Natural killer cell (primary cell): ENCODE measurements around the gene POGLUT3. TPM values are rescaled to one million over a fixed set of nuclear protein-coding genes. Genes with fewer than 3 reads are reported as not detected.

Experiments
- ATAC-seq, 3 donors: fragments of 150-1000 bp in 2 of 3; fragments of 200-7000 bp in 1 of 3; cut with Tn5 transposase; 1 replicate in 1 of 3; 2 replicates in 2 of 3; pipeline ENCODE4 v1.10.0; 2021; ENCODE audit warnings: mild to moderate bottlenecking in 2 of 3, moderate library complexity in 2 of 3
- DNase-seq, 2 donors: peaks; one replicate each; pipeline versions ENCODE4 v3.0.0 to v3.0.0-alpha.2; 2013 to 2021; ENCODE audit warnings: mixed read lengths in 1 of 2
- H3K27ac ChIP-seq: one replicate; pipeline ENCODE4 v1.5.1; 2013; ENCODE audit warnings: mild to moderate bottlenecking, low read length
- H3K27me3 ChIP-seq: one replicate; pipeline ENCODE4 v1.6.1; 2013; ENCODE audit warnings: low read length; ENCODE audit not compliant: control insufficient read depth, insufficient read depth
- H3K36me3 ChIP-seq: one replicate; pipeline ENCODE4 v1.6.1; 2013; ENCODE audit warnings: low read length; ENCODE audit not compliant: control insufficient read depth, insufficient read depth
- H3K4me1 ChIP-seq: one replicate; pipeline ENCODE4 v1.6.1; 2013; ENCODE audit warnings: low read length; ENCODE audit not compliant: control insufficient read depth, insufficient read depth
- H3K4me3 ChIP-seq: one replicate; pipeline ENCODE4 v1.5.1; 2013; ENCODE audit warnings: low read length
- H3K9me3 ChIP-seq: one replicate; pipeline ENCODE4 v1.6.1; 2013; ENCODE audit warnings: low read length; ENCODE audit not compliant: control insufficient read depth, insufficient read depth
- H3K27ac Mint-ChIP-seq, 2 donors: one replicate each; pipeline ENCODE4 v1.8.0; 2022; ENCODE audit warnings: mild to moderate bottlenecking in 2 of 2, mixed read lengths in 2 of 2, moderate library complexity in 1 of 2
- H3K27me3 Mint-ChIP-seq, 2 donors: one replicate each; pipeline ENCODE4 v1.8.0; 2022; ENCODE audit warnings: low read depth in 2 of 2, mixed read lengths in 2 of 2
- H3K36me3 Mint-ChIP-seq: one replicate; pipeline ENCODE4 v1.8.0; 2022; ENCODE audit warnings: mixed read lengths
- H3K4me1 Mint-ChIP-seq, 2 donors: one replicate each; pipeline ENCODE4 v1.8.0; 2022; ENCODE audit warnings: mixed read lengths in 2 of 2
- H3K4me3 Mint-ChIP-seq: one replicate; pipeline ENCODE4 v1.8.0; 2022; ENCODE audit warnings: mild to moderate bottlenecking, moderate library complexity, mixed read lengths
- H3K9me3 Mint-ChIP-seq, 2 donors: one replicate each; pipeline ENCODE4 v1.8.0; 2022; ENCODE audit warnings: mixed read lengths in 2 of 2
- CTCF ChIP-seq: fragments of 200-600 bp; IDR thresholded peaks from one replicate; pipeline ENCODE4 v1.8.0; 2022; ENCODE audit warnings: antibody characterized with exemption
- WGBS: methylation state at CpG from one replicate; pipeline ENCODE4 v1.1.7; 2013; ENCODE audit warnings: missing lambda C conversion rate; ENCODE audit not compliant: insufficient coverage; 5-methylcytosine and 5-hydroxymethylcytosine counted together
- intact Hi-C: fragments of 100-400 bp; cut with micrococcal nuclease; formaldehyde crosslinking; loops from one replicate; pipeline ENCODE4 v1.14.2; 2022
- total RNA-seq, 4 donors: library from RNA; stranded (reverse); fragments of 120-200 nt in 1 of 4; gene quantifications; one replicate each; pipeline versions ENCODE4 v1.2.3 to v1.2.4, GENCODE V29; 2013 to 2022

Gene POGLUT3
- total RNA-seq, 3 donors from 2014 or later (not counting 1 experiment from before 2014, with no cell fraction given): 9.1 to 12.8 (median 10.8) TPM

- intact Hi-C loops: no loop called here
Observed at GRCh38 chr11:108500169-108500568, 2.0 kb upstream of the POGLUT3 start.

GRCh38 chr11:108498816-108499408 lies 728 bp upstream of the POGLUT3 start:
- Mint-ChIP-seq H3K9me3 (no peaks in the 10 kb centered on the region), H3K4me3 (peak overlapping the region; percentile 96), H3K27ac (peak overlapping the region; percentile 60 to 99), H3K36me3 (no peaks in the 10 kb centered on the region), H3K4me1 (peaks cover 22 to 25% of the 10 kb centered on the region in 2 donors), H3K27me3 (peaks cover 0 to 2% of the 10 kb centered on the region in 2 donors)
- no peaks in the 10 kb centered on the region for H3K27me3 ChIP-seq
- intact Hi-C loops: no loop called here
- DNase-seq: no peak
- H3K9me3 ChIP-seq: no peaks in the 10 kb centered on the region
- no peak for ATAC-seq
- H3K4me3 ChIP-seq: peak overlapping the region; percentile 54
- no peaks in the 10 kb centered on the region for H3K36me3 ChIP-seq
- peak overlapping the region; percentile 64 for H3K27ac ChIP-seq
- peaks cover 18% of the 10 kb centered on the region for H3K4me1 ChIP-seq
- no peak for TF ChIP-seq CTCF
- 81% methylated on average over 26 of the region's 29 CpGs for WGBS

More at GRCh38 chr11:108500169-108500568, 2.0 kb upstream of the POGLUT3 start:
- H3K36me3 ChIP-seq: no peaks in the 10 kb centered on the region
- 89% methylated on average over 3 of the region's 4 CpGs for WGBS
- no peak for TF ChIP-seq CTCF
- no peak for ATAC-seq
- H3K9me3 ChIP-seq: no peaks in the 10 kb centered on the region
- Mint-ChIP-seq H3K9me3 (no peaks in the 10 kb centered on the region), H3K27ac (peak overlapping the region in 1 of 2 donors; percentile 57), H3K27me3 (peaks cover 0 to 2% of the 10 kb centered on the region in 2 donors), H3K4me3 (peak overlapping the region; percentile 65), H3K36me3 (no peaks in the 10 kb centered on the region), H3K4me1 (peaks cover 18 to 22% of the 10 kb centered on the region in 2 donors)
- H3K27me3 ChIP-seq: no peaks in the 10 kb centered on the region
- H3K4me3 ChIP-seq: no peak overlapping the region
- no peak for DNase-seq
- H3K4me1 ChIP-seq: peaks cover 18% of the 10 kb centered on the region
- no peak overlapping the region for H3K27ac ChIP-seq

- H3K4me3 Mint-ChIP-seq: peak overlapping the region; percentile 89
- DNase-seq (peak; percentile 62 to 87), ATAC-seq (peak; percentile 68 to 85 (median 81))
- Histone ChIP-seq H3K4me1 (peaks cover 18% of the 10 kb centered on the region), H3K9me3 (no peaks in the 10 kb centered on the region), H3K4me3 (peak overlapping the region; percentile 54), H3K36me3 (no peaks in the 10 kb centered on the region), H3K27ac (peak overlapping the region; percentile 85), H3K27me3 (no peaks in the 10 kb centered on the region)
- intact Hi-C loops: loop anchor here (1.0 to 2.0 kb wide), 2 partner anchors 30 to 41 kb away; partner anchors contain the start of gene C11orf65
- no peaks in the 10 kb centered on the region for H3K36me3 Mint-ChIP-seq
- peaks cover 22 to 25% of the 10 kb centered on the region in 2 donors for H3K4me1 Mint-ChIP-seq
- H3K27me3 Mint-ChIP-seq: no peaks in the 10 kb centered on the region
- WGBS: 1% methylated on average over 30 of the region's 30 CpGs
- peak overlapping the region; percentile 85 to 99 for H3K27ac Mint-ChIP-seq
- H3K9me3 Mint-ChIP-seq: no peaks in the 10 kb centered on the region
- no peak for TF ChIP-seq CTCF
Observed at GRCh38 chr11:108497317-108498045, 703 bp downstream of the POGLUT3 start.
